ENCODE results near the gene MYMX.
A peak's percentile ranks its signal among the peaks of the same experiment; 100 is the strongest.
"Not testable (repeated sequence)": the region's sequence is repeated elsewhere in the genome, so short reads cannot be mapped to it uniquely, and the experiment has no call there.

The MYMX gene

GRCh38 chr6:44216677-44217331 lies at the start of gene MYMX:
MYMX (plus strand) TSS chr6:44216926; CDS start chr6:44217472, 546 bp downstream.
- DNase-seq (ENCODE audit: low spot score), result no peak

GRCh38 chr6:44167567-44167966 lies 49.2 kb upstream of the MYMX start:
- DNase-seq (ENCODE audit: low spot score), result no peak

GRCh38 chr6:44169154-44169553 lies 47.6 kb upstream of the MYMX start:
- DNase-seq (ENCODE audit: low spot score), result no peak

- DNase-seq (ENCODE audit: low spot score), result no peak
These were observed 46.7 kb upstream of the MYMX start for GRCh38 chr6:44169886-44170570.

GRCh38 chr6:44171899-44172546 lies 44.7 kb upstream of the MYMX start:
- DNase-seq (ENCODE audit: low spot score), result no peak

GRCh38 chr6:44172731-44173500 lies 43.8 kb upstream of the MYMX start:
- DNase-seq (ENCODE audit: low spot score), result peak; percentile 59

GRCh38 chr6:44176130-44176761 lies 40.5 kb upstream of the MYMX start:
- DNase-seq (ENCODE audit: low spot score), result no peak

GRCh38 chr6:44176762-44177509 lies 39.8 kb upstream of the MYMX start:
- no peak for DNase-seq (ENCODE audit: low spot score)

GRCh38 chr6:44177691-44178423 lies 38.9 kb upstream of the MYMX start:
- no peak for DNase-seq (ENCODE audit: low spot score)

- no peak for DNase-seq (ENCODE audit: low spot score)
These were observed 38.2 kb upstream of the MYMX start for GRCh38 chr6:44178424-44179071.

GRCh38 chr6:44179072-44179536 lies 37.6 kb upstream of the MYMX start:
- DNase-seq (ENCODE audit: low spot score), result no peak

- DNase-seq (ENCODE audit: low spot score), result no peak
These were observed 37.1 kb upstream of the MYMX start for GRCh38 chr6:44179648-44180047.

- no peak for DNase-seq (ENCODE audit: low spot score)
These were observed 36.3 kb upstream of the MYMX start for GRCh38 chr6:44180406-44180805.

GRCh38 chr6:44180886-44181285 lies 35.8 kb upstream of the MYMX start:
- DNase-seq (ENCODE audit: low spot score), result no peak

- DNase-seq (ENCODE audit: low spot score), result not testable (repeated sequence)
These were observed 34.9 kb upstream of the MYMX start for GRCh38 chr6:44181784-44182183.

- no peak for DNase-seq (ENCODE audit: low spot score)
These were observed 33.8 kb upstream of the MYMX start for GRCh38 chr6:44182911-44183390.

GRCh38 chr6:44183783-44184182 lies 32.9 kb upstream of the MYMX start:
- no peak for DNase-seq (ENCODE audit: low spot score)

- DNase-seq (ENCODE audit: low spot score), result peak; percentile 68
These were observed 31.4 kb upstream of the MYMX start for GRCh38 chr6:44185356-44185755.

GRCh38 chr6:44185953-44186634 lies 30.6 kb upstream of the MYMX start:
- DNase-seq (ENCODE audit: low spot score), result no peak
